ENCODE data around the gene NDUFA1.
A peak's percentile ranks its signal among the peaks of the same experiment; 100 is the strongest.
"Not testable (repeated sequence)": the region's sequence is repeated elsewhere in the genome, so short reads cannot be mapped to it uniquely, and the experiment has no call there.

The NDUFA1 gene

DNA sequence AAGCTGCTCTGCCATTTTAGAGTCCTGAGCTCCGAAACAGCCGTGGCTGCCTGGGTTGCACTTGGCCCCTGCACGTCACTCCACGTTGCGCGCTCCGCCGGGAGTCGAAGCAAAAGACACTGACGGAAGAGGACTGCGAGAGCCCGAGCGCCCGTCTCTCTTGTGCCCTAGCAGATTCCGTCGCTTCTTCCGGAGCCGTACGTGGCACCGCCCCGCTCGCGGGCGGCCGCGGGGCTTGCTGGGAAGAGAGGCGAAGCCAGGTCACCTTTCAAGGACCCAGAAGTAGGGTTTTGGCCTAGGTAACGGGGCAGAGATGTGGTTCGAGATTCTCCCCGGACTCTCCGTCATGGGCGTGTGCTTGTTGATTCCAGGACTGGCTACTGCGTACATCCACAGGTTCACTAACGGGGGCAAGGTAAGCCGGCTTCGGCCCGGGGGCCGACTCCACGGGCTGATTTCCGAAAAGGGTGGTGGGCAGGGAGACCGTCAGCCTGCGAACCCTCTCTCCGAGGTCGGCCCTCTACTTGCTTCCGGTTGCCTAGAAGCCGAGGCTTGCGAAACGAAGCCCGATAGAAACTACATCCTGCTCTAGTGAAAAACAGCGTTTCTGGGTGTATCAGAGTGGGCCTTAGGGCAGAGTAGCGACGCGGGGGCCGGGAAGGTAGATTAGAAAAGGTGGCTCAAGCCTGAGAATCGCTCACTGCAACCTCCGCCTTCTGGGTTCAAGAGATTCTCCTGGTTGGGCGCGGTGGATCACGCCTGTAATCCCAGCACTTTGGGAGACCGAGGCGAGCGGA, at the start of gene NDUFA1, which contains the start of gene RNF113A:
TSS of gene NDUFA1 (plus strand) at position 234 of the 797 bp plus-strand sequence. CDS start at position 314, 80 bp downstream.
TSS of gene RNF113A (minus strand) at position 135 of the 797 bp plus-strand sequence. CDS start at position 15, 120 bp downstream.
- DNase-seq: peak; percentile 74 to 84

DNA sequence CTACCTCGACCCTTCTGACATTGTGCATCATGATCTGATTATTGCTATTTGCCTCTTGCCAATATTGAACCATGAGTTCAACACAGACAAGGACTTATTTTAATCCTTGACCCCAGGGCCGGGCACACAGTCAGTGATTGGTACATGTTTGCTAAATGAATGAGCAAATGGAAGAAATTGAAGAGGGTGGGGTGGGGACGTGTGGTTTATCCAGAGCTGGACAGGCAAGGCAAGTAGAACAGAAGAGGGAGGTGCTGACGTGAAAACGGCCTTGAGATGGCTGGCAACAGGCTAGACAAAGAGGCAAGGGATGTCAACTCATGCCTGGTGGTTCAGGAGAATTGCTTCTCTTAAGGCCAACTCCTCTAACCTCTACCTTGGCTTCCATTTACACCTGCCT, 47.4 kb upstream of the NDUFA1 start:
- not testable (repeated sequence) for DNase-seq

DNA sequence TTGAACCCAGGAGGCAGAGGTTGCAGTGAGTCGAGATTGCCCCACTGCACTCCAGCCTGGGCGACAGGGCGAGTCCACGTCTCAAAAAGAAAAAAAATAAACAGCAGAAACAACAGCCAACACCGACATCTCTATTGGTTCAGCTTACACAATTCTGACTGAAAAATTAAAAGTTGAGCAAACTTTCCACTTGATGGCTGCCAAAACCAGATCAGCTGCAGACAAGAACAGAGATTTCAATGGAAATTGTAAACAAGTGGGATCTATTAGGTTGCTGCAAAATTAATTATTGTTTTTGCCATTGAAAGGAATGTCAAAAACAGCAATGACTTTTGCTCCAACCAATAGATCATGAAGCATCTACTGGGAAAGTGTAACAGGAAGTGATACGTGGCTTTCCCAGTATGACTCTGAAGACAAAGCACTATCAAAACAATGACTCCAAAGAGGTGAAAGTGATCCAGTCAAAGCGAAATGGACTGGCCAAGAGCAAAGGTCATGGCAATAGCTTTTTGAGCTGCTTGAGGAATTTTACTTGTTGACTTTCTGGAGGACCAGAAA, 45.2 kb upstream of the NDUFA1 start:
- DNase-seq: no peak

DNA sequence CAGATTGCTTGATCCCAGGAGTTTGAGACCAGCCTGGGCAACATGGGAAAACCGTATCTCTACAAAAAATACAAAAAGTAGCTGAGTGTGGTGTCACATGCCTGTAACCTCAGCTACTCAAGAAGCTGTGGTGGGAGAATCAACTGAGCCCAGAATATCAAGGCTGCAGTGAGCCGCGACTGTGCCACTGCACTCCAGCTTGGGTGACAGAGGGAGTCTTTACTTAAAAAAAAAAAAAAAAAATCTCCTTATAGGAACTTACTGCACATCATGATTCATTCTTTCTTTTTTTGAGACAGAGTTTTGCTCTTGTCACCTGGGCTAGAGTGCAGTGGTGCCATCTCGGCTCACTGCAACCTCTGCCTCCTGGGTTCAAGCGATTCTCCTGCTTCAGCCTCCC, 43.2 kb upstream of the NDUFA1 start:
- no peak for DNase-seq

DNA sequence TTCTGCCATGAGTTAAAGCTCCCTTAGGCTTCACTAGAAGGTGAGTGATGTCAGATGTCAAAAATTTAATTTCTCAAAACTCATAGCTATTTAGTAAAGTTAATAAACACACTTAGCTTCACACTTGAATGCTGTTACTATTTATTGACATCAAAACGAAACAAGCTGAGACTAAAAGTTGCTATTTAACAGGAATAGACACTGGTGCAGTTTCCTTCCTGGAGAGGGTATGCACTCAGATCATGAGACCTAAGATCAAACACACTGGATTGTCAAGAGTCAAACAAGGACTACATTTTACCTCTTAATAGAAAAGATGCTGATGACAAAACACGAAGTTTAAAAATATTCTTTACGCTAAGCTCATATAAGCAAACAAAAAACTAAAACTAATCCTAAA, 37.7 kb upstream of the NDUFA1 start:
- no peak for DNase-seq

DNA sequence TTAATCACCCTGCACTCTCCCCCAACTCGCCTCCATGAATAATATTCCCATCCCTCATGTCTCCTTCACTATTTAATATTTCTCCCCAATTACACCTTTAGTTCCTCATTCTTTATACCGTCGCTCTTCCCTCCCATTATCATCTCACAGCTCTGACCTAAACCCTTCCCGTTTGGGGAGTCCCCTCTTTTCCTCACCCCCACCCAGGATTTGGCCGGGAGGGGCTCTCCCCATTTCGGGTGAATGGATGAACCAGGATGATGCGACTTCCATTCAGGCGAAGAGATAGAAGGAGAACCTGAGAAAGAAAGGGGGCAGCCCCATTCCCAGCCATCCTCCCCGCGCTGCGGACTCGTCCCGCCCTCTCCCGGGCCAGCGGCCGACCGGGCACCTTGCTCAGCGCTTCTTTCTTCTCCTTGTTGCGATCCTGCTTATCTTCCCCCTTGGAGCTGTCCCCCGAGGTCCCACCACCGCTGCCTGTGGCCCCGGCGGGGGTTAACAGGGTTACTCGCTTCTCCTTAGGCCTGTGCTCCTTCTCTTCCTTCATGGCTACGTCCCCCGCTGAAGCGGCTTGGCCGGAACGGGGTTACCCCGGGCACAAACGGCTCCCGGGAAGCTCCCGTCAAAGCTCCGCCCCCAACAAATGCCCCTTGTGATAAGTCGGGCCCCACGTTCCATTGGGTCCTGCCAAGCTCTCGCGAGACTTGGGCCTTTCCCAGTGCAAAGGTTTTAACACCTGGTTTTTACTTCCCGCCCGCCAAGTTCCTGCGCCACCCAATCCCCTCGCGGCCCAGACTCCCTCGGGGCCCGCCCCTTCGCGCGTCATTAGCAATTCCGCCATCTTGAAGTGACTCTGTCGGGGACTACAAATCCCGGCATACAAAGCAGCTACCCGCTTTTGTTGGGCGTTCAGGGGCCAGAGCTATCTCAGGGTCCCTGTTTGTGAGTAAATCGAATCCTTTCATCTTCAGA, 19.0 kb upstream of the NDUFA1 start, which contains the start of gene UPF3B:
TSS of gene UPF3B (minus strand) at position 582 of the 972 bp plus-strand sequence. CDS start at position 547, 35 bp downstream.
- DNase-seq: peak; percentile 84 to 95

DNA sequence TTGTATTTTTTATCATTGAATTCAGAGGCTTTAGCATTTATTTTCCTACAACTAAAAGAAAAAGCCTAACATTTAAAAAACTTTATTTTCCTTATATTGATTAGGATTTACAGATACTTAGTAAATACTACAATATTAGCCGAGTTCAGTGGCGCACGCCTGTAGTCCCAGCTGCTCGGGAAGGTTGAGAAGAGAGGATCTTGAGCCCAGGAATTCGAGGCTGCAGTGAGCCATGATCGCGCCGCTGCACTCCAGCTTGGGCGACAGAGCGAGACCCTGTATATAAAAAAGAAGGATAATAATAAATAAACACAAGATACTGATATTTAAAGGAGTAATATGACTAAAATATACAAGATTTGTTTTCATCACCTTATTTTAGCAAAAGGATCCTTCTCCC, 18.2 kb upstream of the NDUFA1 start:
- no peak for DNase-seq

DNA sequence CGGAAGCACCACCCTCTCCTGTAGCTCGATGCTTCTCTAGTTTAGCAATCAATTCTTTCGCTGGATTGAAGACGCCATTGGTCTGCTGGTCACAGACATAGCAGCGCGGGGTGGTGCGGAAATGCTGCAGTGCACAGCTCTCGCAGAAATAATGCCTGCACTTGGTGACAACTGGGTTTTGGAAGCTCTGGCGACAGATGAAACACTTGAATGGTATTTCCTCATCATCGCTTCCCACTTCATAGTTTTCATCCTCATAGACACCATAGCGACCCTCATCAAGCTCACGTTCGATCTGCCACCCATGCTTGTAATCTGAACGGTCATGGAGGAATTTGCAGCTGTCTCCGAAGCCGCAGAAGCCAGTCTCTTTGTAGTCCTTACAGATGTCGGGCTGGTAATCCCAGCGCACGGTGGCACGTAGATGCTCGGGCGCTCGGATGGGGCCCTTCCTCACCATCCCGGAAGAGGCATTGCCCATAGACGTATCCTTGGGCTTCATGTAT, 953 bp upstream of the NDUFA1 start:
- peak in 1 of 2 experiments; percentile 14 for DNase-seq

DNA sequence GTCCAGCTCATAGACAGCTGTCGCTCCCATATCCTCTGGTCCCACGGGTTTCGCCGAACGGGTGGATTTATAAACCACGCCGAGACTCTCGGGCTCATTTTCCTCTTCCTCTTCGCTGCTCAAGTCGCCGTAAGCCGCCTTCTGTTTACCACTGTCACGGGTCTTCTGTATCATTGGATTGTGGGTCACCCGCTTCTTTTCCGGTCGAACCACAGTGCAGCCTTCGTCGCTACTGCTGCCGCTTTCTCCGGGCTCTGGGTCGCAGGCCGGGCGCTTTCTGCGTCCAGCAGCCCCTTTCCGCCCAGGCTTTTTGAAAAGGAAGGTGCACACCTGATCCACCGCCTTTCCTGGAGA, 410 bp upstream of the NDUFA1 start:
- DNase-seq: no peak

DNA sequence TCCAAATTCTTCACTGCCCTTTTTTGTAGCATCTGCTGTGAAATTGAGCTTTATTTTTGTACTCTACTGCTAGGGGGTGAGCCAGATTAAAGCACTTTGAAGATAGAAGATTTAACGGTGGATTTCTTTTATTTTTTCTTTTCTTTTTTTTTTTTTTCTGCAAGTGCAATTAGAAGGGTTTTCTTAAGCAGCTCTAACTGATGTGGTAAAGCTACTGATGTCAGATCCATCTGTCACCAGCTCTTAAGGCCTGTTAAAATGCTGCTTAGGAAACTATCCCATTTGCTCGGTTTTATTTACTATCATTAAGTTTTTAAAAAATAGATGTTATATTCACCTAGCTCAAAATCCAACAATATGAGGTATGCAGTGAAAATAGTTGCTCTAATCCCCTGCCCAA, 7.1 kb downstream of the NDUFA1 start:
- no peak for DNase-seq

DNA sequence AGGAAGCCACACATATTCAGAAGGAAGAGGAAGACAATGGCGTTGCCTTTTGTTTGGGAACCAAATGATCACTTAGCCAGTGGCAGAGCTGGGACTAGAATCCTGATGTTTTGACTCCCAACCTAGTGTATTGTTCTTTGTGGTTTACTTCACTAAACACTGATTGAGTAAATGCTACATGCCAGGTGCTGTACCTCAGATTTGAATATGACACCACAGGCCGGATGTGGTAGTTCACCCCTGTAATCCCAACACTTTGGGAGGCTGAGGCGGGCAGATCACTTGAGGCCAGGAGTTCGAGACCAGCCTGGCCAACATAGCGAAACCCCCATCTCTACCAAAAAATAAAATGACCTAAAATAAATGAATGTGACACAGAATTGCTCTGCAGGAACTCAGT, 8.4 kb downstream of the NDUFA1 start:
- DNase-seq: no peak

DNA sequence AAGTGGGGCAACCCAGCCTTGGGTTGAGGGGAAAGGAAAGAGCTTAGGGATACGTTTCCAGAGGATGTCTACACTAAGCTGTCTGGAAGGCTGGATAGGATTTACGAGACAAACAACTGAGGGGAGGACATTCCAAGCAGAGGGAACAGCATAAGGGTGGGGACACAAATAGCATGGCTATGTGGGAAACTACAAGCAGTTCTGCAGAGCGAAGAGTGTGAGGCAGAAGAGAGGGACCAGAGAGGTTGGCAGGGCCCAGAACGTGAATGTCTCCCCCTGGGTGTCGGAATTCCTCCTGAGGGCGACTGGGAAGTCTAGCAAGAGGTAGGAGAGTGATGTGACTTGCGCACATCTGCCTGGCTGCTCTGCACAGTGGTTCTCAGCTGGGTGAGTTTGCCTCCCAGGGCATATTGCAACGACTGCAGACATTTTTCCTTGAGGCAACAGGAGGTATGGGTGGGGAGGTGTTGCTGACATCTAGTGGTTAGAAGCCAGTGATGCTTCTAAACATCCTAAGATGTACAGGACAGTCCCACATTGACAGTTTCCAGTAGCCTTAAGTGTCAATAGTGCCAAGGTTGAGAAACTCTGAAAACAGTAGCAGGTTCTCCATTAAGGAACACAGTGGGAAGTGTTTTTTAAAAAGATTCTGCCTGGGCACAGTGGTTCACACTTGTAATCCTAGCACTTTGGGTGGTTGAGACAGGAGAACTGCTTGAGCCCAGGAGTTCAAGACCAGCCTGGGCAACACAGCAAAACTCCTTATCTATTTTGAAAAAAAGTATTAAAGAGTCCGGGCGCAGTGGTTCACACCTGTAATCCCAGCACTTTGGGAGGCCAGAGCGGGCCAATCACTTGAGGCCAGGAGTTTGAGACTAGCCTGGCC, 9.2 kb downstream of the NDUFA1 start:
- DNase-seq: peak; percentile 1 to 10

DNA sequence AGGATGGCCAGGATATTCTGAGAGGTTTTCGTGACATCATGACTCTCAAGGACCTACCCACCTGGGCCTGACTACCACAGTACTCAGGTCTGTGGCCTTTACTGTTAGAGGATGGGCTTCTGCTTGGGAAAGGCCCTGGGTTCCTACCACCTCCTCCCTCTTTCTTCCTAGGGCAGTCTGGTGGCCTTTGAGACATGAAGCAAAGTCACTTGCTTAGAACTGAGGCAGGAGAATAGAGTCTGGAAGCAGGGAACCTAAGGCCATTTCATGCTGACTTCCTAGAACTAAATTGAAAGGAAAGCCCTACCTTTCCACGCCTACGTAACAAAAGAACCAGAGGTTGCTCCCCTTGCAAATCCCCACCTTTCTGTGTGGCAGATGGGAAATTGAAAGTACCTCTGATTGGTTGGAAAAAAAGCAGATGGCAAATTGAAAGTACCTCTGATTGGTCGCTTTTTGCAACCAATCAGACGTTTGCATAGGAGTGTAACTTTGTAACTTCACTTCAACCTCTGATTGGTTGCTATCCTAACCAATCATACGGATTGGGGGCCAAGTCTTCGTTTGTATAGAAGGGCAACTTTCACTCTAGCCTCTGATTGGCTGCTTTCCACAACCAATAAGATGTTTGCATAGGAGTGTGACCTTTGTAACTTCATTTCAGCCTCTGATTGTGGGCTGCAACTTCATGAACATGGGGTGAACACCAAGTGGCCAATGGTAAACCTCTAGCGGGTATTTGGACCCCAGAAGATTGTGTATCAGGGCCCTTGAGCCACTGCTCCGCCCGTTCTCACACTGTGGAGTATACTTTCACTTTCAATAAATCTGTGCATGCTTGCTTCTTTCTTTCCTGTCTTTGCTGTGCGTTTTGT, 14.2 kb downstream of the NDUFA1 start:
- no peak for DNase-seq

DNA sequence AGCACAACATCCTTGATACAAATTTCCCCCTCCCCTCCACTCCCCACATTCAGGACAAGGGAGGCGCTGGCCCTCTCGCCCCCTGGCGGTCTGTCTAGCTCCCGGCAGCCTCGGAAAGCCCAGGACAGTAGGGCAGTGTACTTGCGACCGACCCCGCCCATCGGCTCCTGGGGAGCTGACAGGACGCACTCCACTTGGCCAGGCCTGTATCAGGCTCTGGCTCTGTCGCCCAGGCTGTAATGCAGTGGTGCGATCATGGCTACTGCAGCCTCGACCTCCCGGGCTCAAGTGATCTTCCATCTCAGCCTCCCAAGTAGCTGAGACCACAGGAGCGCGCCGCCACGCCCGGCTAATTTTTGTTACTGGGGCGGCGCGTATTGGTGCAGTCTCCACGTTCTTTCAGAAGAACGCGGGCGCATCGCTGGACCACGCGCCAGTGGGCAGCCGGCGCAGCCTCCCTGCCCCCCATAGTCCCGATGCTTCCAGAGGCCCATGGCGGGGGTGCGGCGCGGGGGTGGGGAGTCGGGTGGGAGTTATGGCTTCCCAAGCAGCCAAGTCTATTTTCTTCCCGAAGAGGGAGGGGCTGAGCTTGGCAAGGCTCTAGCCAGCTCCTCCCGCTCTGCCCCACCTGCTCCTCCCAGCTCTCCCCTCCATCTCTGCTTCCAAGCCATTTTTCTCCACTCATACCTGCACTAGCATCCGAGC, 16.2 kb downstream of the NDUFA1 start:
- peak; percentile 41 to 43 for DNase-seq

DNA sequence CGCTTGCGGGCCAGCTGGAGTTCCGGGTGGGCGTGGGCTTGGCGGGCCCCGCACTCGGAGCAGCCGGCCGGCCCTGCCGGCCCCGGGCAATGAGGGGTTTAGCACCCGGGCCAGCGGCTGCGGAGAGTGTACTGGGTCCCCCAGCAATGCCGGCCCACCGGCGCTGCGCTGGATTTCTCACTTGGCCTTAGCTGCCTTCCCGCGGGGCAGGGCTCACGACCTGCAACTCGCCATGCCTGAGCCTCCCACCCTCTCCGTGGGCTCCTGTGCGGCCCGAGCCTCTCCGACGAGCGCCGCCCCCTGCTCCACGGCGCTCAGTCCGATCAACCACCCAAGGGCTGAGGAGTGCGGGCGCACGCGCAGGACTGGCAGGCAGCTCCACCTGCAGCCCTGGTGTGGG, 19.0 kb downstream of the NDUFA1 start:
- DNase-seq: not testable (repeated sequence)

DNA sequence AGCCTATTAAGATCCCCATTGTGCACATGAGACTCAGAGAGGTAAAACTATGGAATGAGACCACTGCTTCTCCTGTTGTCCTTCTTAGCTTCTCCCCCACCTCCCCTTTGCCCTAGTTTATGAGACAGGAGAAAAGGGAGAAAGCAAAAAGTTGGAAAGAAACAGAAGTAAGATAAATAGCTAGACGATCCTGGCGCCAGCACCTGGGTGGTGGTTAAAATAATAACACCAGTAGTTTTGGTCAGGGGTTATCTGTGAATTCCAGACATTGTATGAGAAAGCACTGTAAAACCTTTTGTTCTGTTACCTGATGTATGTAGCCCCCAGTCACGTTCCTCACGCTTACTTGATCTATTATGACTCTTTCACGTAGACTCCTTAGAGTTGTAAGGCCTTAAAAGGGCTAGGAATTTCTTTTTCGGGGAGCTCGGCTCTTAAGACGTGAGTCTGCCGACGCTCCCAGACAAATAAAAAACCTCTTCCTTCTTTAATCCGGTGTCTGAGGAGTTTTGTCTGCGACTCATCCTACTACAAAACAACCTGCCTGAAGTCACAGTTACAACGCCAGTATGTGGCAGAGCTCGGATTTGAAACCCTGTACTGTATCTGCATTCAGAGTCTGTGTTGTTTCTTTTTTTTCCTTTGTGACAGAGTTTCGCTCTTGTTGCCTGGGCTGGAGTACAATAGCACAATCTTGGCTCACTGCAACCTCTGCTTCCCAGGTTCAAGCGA, 20.5 kb downstream of the NDUFA1 start:
- not testable (repeated sequence) for DNase-seq

DNA sequence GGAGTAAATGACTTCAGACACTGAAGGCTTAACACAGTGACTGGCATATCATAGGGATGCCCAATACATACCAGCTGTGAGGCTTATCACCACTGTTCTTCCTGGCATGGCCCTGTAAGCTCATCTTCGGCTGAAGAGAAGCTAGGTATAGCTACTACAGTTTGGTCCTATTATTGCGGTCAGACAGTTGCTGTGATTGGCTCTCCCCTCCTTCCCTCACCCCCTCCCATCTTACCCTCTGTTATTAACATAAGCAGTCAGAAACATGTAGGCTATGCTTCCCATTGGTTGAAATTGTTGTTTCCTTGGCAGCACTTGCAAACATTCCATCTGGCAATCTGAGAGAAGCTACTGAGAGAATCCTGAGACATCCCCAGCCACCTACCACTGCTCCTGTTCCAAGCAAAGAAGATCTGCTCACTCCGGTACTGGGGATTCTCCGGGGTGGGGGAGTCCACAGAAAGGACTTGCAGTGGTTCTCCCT, 24.3 kb downstream of the NDUFA1 start, which contains the start of gene AKAP14:
TSS of gene AKAP14 (plus strand) at position 51 of the 484 bp plus-strand sequence. CDS start 7,331 bp downstream, outside the sequence.
- no peak for DNase-seq

DNA sequence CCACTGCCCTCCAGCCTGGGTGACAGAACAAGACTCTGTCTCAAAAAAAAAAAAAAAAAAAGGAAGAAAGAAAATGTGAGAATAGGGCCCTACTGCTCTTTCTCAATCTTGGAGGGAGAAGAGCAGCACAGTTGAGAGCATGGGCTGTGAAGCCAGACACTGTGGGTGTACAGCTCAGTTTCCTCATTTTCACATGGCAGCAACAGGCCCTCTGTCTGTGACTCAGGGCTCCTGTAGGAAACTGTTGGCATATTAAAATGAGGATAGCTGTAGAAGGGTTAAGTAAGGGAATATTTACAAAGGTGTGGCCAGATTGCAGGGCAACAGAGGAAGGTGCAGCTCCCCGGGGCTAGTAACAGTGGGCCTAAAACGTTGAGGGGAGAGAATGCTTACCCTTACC, 27.5 kb downstream of the NDUFA1 start:
- no peak for DNase-seq

DNA sequence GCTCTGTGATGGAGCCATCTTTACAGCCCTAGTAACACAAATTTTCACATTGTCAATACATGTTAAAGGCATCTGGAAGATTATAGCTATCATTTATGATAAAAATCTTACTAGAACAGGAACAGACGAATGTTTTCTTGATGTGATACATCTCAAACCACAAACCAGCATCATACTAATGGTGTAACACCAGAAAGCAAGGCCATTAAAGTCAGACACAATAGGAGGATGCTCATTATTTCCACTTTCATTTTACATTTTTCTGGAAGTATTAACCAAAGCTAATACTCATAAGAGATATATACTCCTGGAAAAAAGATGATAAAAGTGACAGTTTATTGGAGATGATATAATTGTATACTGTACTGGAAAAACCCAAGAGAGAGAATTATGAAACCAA, 29.3 kb downstream of the NDUFA1 start:
- no peak for DNase-seq
